GM18858 (cell line): ENCODE measurements around the gene YPEL5.
"Not testable (repeated sequence)": the region's sequence is repeated elsewhere in the genome, so short reads cannot be mapped to it uniquely, and the experiment has no call there.

Experiments
- ATAC-seq: cut with Tn5 transposase; IDR thresholded peaks from one replicate; pipeline ENCODE4 v1.9.1; 2021; ENCODE audit not compliant: unreplicated experiment

YPEL5 gene

DNA sequence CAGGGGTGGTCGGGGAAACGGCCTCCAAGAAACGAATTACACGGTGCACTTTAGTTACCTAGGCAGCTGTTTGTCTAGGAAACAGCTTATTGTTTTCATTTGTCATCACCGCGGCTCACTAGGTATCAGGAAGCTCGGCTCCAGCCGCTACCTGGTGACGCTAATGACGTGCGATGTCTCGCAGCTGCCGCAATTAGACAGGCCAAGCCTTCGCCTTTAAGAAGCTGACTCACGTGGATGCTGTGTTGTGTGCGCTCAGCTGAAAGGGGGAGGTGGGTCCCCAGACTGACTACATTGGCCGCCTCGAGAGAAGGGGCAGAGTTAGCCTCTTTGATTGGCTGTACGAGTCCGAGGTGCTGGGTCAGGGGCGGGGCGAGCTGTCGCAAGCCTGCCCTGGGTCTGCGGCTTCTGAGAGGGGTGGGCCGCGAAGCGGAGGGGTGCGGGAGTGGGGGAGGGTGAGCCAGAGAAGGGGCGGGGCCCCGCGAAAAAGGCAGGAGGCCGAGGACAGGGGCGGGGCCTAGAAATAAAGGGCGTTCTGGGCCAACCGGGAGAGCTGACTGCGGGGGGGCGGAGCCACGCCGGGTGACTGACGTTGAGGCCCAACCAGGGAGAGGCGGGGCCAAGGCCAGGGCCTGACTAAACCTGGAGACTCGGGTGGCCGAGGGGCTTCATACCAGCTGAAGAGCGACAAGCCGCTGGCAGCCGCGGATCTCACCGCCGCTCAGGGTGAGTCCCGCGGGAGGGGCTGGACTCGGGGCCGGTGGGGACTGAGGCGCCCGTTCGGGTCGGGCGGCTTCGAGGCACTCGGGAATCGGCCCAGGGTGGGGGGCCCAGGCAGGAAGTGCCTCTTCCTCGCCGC lies at the start of gene YPEL5:
YPEL5 (plus strand) TSS at position 671 of the 859 bp plus-strand sequence. CDS start 9,645 bp downstream, outside the sequence.
- ATAC-seq = peak; percentile 90

- ATAC-seq = no peak
These were observed 48.4 kb upstream of the YPEL5 start for GRCh38 chr2:30098266-30099005.

DNA sequence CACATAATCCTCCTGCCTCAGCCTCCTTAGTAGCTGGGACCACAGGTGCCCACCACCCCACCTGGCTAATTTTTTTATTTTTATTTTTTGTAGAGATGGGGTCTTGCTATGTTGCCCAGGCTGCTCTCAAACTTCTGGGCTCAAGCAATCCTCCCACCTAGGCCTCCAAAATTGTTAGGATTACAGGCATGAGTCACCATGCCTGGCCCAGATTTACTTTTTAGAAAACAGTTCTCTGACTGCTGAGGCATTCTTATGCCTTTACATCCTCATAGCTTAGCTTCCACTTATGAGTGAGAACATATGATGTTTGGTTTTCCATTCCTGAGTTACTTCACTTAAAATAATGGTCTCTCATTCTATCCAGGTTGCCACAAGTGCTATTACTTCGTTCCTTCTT lies 47.4 kb upstream of the YPEL5 start:
- not testable (repeated sequence) for ATAC-seq

DNA sequence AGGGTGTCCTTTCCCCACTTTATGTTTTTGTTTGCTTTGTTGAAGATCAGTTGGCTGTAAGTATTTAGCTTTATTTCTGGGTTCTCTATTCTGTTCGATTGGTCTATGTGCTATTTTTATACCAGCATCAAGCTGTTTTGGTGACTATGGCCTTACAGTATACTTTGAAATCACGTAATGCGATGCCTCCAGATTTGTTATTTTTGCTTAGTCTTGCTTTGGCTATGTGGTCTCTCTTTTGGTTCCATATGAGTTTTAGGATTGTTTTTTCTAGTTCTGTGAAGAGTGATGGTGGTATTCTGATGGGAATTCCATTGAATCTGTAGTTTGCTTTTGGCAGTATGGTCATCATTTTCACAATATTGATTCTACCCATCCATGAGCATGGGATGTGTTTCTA lies 46.1 kb upstream of the YPEL5 start:
- ATAC-seq = not testable (repeated sequence)

GRCh38 chr2:30104307-30104706 lies 42.5 kb upstream of the YPEL5 start:
- ATAC-seq = no peak

DNA sequence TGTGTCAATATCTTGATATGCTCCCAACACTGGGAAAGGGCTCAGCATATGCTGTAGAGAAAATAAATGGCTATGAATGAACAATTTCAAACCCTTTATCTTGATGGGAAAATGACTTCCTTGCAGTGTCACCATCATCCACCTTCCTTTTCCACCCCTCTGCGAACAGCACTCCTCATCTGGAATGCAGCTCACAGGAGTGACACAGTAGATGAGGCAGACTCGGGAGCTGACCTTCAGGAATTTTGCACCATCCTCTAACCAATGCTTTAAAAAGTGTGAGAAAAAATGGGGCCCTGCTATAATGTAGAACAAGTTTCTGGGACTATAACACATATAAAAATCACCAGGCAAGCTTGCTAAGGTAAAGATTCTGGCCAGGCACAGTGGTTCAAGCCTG lies 41.3 kb upstream of the YPEL5 start:
- ATAC-seq = no peak

DNA sequence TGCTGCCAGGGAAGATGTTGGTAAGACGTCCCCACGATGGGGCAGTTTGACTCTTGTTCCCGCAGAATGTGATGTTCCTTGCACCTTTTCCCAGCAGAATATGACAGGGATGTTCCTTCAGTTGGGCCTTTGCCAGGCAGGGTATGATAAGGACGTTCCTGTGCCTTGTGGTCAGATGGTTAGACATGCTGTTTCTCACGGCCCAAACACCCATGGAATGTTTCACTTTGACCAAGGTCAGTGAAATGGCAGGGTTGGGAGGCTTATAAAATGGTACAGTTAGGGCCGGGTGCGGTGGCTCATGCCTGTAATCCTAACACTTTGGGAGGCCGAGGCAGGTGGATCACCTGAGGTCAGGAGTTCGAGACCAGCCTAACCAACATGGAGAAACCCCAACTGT lies 40.3 kb upstream of the YPEL5 start:
- ATAC-seq = no peak

GRCh38 chr2:30108192-30108591 lies 38.6 kb upstream of the YPEL5 start:
- no peak for ATAC-seq

DNA sequence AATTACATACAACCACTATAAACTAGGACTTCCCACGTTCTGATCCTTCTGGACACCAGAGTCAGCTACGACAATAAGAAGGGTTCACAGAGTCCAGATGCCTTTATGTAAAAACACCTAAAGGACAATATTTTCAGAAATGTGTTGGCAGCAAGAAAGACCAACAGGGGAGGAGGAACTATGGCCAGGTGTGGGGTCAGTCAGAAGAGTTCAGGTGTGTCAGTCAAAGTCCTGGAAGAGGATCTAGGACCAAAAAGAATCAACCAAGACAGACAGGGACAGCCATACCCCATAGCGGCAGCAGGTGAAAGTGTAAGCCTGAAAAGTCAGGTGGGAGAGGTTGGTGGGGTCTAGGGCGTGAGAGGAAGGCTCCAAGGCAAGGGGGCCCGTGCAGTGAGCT lies 38.0 kb upstream of the YPEL5 start:
- ATAC-seq = no peak

DNA sequence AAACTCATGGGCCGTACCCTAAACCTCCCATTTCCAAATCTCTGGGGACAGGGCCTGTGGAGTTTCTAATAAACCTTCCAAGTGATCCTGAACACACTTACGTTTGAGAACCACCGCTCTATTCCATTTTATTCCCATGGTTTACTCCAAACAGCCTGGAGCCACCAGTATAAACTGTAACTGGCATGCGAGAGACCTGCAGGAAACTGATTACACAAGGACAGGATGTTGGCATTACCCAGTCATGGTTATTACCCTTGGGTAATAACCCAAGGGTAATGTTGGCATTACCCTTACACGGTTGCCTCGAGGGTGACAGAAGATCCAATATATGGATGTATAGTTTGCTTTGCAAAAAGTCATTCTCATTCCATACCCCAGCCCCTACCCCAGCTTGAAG lies 37.0 kb upstream of the YPEL5 start:
- ATAC-seq = no peak

- no peak for ATAC-seq
These were observed 36.0 kb upstream of the YPEL5 start for GRCh38 chr2:30110773-30111172.

DNA sequence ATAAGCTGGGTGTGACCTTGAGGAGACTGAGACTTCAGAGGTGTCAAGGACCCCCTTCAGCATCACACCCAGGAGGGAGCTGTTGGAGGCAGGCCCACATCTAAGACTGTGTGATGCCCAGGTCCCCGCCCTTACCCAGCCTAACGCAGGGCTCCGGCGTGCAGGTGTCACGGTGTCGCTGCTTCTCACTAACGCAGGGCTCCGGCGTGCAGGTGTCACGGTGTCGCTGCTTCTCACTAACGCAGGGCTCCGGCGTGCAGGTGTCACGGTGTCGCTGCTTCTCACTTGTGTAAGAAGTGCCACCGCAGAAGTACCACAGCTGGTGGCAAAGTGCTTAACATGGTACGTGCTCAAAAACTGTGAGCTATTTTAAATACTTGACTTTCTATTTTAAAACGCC lies 35.6 kb upstream of the YPEL5 start:
- ATAC-seq = not testable (repeated sequence)

DNA sequence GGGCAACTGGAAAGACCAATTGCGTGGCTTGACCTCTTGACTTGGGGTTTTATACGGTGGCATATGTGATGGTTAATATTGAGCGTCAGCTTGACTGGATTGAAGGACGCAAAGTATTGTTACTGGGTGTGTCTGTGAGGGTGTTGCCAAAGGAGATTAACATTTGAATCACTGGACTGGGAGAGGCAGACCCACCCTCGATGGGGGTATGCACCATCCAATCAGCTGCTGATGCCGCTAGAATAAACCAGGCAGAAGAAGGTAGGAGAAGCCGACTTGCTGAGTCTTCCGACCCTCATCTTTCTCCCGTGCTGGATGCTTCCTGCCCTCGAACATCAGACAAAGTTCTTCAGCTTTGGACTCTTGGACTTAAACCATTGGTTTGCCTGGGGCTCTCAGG lies 34.2 kb upstream of the YPEL5 start:
- no peak for ATAC-seq

DNA sequence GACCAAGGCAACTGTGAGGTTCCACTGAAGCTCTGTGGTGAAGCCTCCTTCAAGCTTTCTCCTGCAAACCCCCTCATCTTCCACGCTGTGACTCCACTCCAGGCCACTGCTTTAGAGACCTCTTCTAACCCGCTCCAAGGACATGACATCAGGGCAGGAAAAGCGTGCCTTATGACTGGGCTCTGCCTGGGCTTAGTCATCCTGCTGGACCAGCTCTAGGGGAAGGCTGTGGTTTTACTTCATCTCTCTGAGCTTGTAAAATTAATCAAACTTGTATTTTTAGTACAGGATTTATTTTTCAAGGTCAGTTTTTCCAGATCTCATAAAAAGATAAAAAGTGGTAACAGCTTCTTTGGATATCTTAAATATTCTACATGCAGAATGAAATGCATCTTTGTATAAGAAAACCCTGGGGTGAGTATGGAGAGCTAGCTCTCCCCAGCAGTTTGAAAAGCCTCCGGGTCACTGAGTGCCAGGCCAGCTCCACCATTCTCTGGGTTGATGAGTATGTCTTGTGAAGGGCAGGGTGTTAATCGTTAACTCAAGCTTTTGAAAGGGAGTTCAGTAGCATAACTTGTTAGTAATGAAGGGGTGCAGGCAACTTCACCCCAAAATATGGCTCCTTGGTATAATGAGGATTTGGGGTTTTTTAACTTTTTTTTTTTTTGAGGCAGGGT lies 33.1 kb upstream of the YPEL5 start:
- no peak for ATAC-seq

DNA sequence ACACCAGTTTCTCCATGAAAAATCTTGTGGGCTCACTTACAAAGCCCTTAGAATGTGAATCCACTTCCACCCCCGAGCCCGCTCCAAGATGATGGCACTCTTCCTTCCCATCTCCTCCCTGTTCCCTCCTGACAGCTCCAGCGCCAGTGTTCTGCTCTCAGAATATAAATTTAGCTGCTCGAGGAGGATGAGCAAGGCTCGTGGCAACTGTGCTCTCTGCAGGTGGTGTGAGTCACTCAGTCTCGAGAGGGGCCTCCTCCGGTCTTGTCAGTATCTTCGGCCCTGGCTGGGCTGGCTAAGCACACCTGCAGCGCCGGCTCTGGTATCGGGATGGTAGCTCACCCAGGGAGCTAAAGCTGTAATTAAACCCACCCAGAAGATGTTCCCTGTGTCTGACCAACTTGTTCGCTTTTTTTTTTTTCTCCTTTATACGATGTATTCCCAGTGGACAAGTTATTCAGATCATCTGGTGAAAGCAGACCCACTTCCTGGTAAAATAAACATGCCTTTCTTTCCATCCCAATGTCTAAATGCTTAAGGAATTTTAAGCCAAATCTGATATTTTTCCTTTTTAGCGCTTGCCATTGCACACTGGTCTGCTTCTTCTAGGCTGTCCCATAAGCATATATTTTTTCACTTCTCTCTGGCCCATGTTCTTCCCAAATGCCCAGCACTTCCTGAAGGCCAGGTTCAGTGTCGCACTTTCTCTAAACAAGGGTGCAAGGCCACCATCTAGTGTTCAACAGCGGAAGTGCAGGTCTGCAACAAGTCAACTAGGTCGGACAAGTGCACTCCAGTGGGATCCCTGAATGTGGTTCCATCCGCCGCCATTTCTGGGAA lies 31.4 kb upstream of the YPEL5 start:
- ATAC-seq = no peak

- ATAC-seq = no peak
These were observed 30.9 kb upstream of the YPEL5 start for GRCh38 chr2:30115981-30116285.

DNA sequence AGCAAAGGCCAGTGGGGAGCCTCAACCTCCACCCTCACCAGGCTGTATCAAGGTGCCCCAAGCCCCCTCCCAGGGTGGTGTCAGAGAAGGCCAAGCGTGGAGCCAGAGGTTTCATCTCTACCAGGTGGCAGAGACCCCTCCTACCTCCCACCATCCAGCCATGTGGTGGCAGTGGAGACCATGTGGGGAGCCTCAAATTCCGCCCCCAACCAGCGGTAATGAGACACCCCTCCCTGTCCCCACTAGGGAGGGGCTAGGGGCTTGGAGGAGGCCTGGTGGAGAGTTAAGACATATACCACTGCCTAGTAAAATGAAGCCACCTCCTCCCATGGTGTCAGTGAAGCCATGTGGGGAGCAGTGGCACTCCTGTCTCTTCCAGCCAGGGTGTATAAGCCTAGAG lies 24.4 kb upstream of the YPEL5 start:
- no peak for ATAC-seq

DNA sequence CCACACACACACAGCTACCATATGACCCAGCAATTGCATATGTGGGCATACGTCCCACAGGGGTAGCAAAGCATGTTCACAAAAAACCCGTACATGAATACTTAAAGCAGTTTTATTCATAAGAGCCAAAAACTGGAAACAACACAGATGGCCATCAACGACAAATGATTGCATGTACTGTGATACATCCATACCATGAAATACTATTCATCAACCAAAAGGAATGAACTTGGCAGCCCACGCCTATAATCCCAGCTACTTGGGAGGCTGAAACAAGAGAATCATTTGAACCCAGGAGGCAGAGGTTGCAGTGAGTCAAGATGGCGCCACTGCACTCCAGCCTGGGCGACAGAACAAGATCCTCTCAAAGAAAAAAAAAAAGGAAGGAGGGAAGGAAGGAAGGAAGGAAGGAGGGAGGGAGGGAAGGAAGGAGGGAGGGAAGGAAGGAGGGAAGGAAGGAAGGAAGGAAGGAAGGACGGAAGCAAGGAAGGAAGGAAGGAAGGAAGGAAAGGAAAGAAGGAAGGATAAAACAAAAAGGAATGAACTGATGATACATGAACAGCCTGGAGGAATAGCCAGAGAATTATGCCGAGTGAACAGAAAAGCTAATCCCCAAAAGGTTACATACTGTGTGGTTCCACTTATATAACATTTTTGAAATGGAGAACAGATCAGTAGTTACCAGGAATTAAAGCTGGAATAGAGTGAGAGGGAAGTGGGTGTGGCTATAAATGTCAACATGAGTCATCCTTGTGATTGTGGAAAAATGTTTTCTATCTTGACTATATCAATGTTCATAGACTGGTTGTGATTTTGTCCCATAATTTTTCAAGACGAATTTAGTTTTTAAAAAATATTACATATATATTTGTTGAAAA lies 19.6 kb upstream of the YPEL5 start:
- ATAC-seq = no peak

DNA sequence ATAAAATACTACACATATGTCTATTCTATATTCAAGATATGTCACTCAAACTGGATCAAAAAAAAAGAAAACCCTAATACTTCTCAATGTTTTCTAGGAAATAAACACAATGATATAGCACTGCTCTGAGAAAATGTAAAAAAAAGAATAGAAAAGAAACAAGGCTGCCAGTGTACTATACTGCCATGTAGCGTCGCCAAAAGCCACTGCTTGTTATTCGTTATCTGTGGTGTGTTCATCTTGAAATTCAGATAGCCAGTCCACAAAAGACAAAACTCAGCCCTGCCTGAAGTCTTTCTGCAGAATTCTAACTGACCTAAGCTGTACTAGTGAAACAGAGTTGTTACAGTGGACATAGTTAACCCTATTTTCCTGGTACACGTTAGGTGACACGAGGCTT lies 12.2 kb upstream of the YPEL5 start:
- ATAC-seq = no peak

DNA sequence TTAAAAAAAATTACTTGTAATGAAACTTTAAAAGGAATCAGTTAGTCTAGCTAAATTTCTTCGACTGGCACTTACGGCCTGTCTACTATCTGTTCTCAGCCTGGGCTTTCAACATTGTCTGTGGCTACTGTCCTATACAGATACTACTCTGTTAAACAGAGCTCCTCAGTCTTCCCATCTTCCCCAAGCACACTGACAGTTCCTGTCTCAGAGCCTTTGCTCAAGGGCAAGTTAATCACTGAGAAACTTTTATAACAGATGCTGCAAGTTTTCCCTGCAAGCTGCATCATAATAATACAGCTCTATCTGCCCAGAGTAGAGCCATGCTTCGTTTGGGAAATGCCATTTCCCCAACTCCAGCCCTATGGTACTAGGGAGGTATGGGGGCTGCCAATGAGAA lies 11.3 kb upstream of the YPEL5 start:
- ATAC-seq = no peak
